Retinal pigment epithelial cell (primary cell): ENCODE measurements around the gene CORT.

Experiments
- DNase-seq: peaks from one replicate; pipeline ENCODE4 v3.0.0-alpha.2; 2010; ENCODE audit warnings: low read depth
- H3K4me3 ChIP-seq: 2 replicates; pipeline ENCODE4 v1.5.1; 2011; ENCODE audit warnings: mild to moderate bottlenecking, low read length, control low read depth, moderate library complexity
- CTCF ChIP-seq: conservative IDR thresholded peaks from 2 replicates; pipeline ENCODE4 v1.5.1; 2011; ENCODE audit warnings: low read depth, low read length, control low read depth, inconsistent platforms

Gene CORT

GRCh38 chr1:10494754-10495474 is 45.1 kb downstream of the CORT start:
- no peak for DNase-seq
- TF ChIP-seq CTCF = peak; percentile 90
- peak overlapping the region; percentile 18 for H3K4me3 ChIP-seq

GRCh38 chr1:10495475-10495817 is 45.6 kb downstream of the CORT start:
- TF ChIP-seq CTCF = no peak
- no peak overlapping the region for H3K4me3 ChIP-seq
- DNase-seq = no peak

- TF ChIP-seq CTCF = no peak
- no peak overlapping the region for H3K4me3 ChIP-seq
- DNase-seq = no peak
These were observed 46.1 kb downstream of the CORT start for GRCh38 chr1:10495952-10496351.

GRCh38 chr1:10497109-10497508 is 47.3 kb downstream of the CORT start:
- TF ChIP-seq CTCF = no peak
- no peak overlapping the region for H3K4me3 ChIP-seq
- DNase-seq = no peak

- no peak overlapping the region for H3K4me3 ChIP-seq
- TF ChIP-seq CTCF = no peak
- no peak for DNase-seq
These were observed 48.4 kb downstream of the CORT start for GRCh38 chr1:10498231-10498630.
